ENCODE measurements around the gene CNGA3.

The CNGA3 gene

GRCh38 chr2:98442488-98442887 is 96.2 kb downstream of the CNGA3 start:
- Histone ChIP-seq H3K4me3 (ENCODE audit: low read depth, low read length) (no peak overlapping the region), H3K36me3 (ENCODE audit: control insufficient read depth in 2 of 2, insufficient read depth in 1 of 2, low read length in 2 of 2) (no peaks in the 10 kb centered on the region), H3K9me3 (ENCODE audit: control insufficient read depth, insufficient read depth, low read depth, low read length) (no peaks in the 10 kb centered on the region), H3K27ac (ENCODE audit: extremely low read depth, low read depth, low read length) (no peak overlapping the region), H3K4me1 (ENCODE audit: control insufficient read depth, insufficient read depth, low read length) (peaks cover 6% of the 10 kb centered on the region; the same call in 1 of the 2 replicates)
- TF ChIP-seq MZF1 (tag by site-specific recombination; IDR thresholded peaks at IDR 0.05; ENCODE audit: borderline replicate concordance) (no peak), ZNF221 (tag by site-specific recombination; IDR thresholded peaks at IDR 0.05; ENCODE audit: borderline replicate concordance) (no peak), ZNF473 (tag by site-specific recombination; IDR thresholded peaks at IDR 0.05) (no peak), KLF10 (tag by site-specific recombination; IDR thresholded peaks at IDR 0.05) (no peak), ZNF658 (tag by site-specific recombination; IDR thresholded peaks at IDR 0.05) (no peak), ZNF335 (tag by site-specific recombination; conservative IDR thresholded peaks at IDR 0.05) (no peak)
- POLR2A ChIA-PET, result no interaction called here
- CTCF ChIA-PET, result no interaction called here

- H3K4me3 ChIP-seq (ENCODE audit: low read depth, low read length), result peak within 1 kb of the TSS; percentile 76
- H3K27ac ChIP-seq (ENCODE audit: extremely low read depth, low read depth, low read length), result peak within 1 kb of the TSS; percentile 64
- no peaks in the 10 kb centered on the region for H3K9me3 ChIP-seq (ENCODE audit: control insufficient read depth, insufficient read depth, low read depth, low read length)
- H3K36me3 ChIP-seq (ENCODE audit: control insufficient read depth in 2 of 2, insufficient read depth in 1 of 2, low read length in 2 of 2), result no peaks in the 10 kb centered on the region
- POLR2A ChIA-PET, result interaction anchor here (0.6 to 1.0 kb wide), 4 partner anchors 22 to 799 kb away, joined by 3 to 5 read pairs (median 3); partner anchors contain the start of gene COX5B
- CTCF ChIA-PET, result no interaction called here
- H3K4me1 ChIP-seq (ENCODE audit: control insufficient read depth, insufficient read depth, low read length), result peaks cover 14% of the 10 kb centered on the region
- TF ChIP-seq ZNF830 (tag by site-specific recombination; IDR thresholded peaks at IDR 0.05; ENCODE audit: low read depth) (no peak), ZNF18 (tag by site-specific recombination; IDR thresholded peaks at IDR 0.05) (peak; percentile 60; the same call in 1 of the 2 replicates), SP3 (tag by site-specific recombination; IDR thresholded peaks at IDR 0.05) (peak; percentile 34; the same call in 1 of the 2 replicates), ZNF518A (tag by site-specific recombination; conservative IDR thresholded peaks at IDR 0.05; ENCODE audit: low read depth) (no peak), ZXDB (tag by site-specific recombination; IDR thresholded peaks at IDR 0.05) (peak; percentile 30; the same call in 1 of the 2 replicates), KLF1 (tag by site-specific recombination; IDR thresholded peaks at IDR 0.05) (peak; percentile 40; the same call in 1 of the 2 replicates), KLF9 (tag by site-specific recombination; IDR thresholded peaks at IDR 0.05; ENCODE audit: low read depth) (0 out of 2 replicates have a peak, but pooled peaks have one; percentile 32), ZBTB8A (tag by site-specific recombination; IDR thresholded peaks at IDR 0.05) (peak; percentile 56), ZNF624 (tag by site-specific recombination; IDR thresholded peaks at IDR 0.05) (no peak), KLF8 (tag by site-specific recombination; IDR thresholded peaks at IDR 0.05) (peak; percentile 56; the same call in 1 of the 2 replicates), SP2 (tag by site-specific recombination; IDR thresholded peaks at IDR 0.05) (peak; percentile 58), ZNF335 (tag by site-specific recombination; conservative IDR thresholded peaks at IDR 0.05) (peak; percentile 53), ZNF2 (tag by site-specific recombination; IDR thresholded peaks at IDR 0.05) (peak; percentile 36; the same call in 1 of the 2 replicates), ZNF501 (tag by site-specific recombination; IDR thresholded peaks at IDR 0.05) (0 out of 2 replicates have a peak, but pooled peaks have one; percentile 47), ZBTB26 (tag by site-specific recombination; optimal IDR thresholded peaks at IDR 0.05) (peak; percentile 37), ZBTB17 (tag by site-specific recombination; IDR thresholded peaks at IDR 0.05) (peak; percentile 56; the same call in 1 of the 2 replicates), PRDM10 (tag by site-specific recombination; IDR thresholded peaks at IDR 0.05) (0 out of 2 replicates have a peak, but pooled peaks have one; percentile 14), ZNF146 (tag by site-specific recombination; IDR thresholded peaks at IDR 0.05) (no peak)
Observed at GRCh38 chr2:98444436-98445176, 98.3 kb downstream of the CNGA3 start, which contains the start of gene INPP4A. INPP4A (plus strand) TSS chr2:98444858; CDS start chr2:98520049, 75,191 bp downstream.
